ENCODE results near the gene CORT. TPM values are rescaled to one million over a fixed set of nuclear protein-coding genes. Genes with fewer than 3 reads are reported as not detected.

Gene CORT
- total RNA-seq, 1 experiment from 2014 or later, result not detected

DNA sequence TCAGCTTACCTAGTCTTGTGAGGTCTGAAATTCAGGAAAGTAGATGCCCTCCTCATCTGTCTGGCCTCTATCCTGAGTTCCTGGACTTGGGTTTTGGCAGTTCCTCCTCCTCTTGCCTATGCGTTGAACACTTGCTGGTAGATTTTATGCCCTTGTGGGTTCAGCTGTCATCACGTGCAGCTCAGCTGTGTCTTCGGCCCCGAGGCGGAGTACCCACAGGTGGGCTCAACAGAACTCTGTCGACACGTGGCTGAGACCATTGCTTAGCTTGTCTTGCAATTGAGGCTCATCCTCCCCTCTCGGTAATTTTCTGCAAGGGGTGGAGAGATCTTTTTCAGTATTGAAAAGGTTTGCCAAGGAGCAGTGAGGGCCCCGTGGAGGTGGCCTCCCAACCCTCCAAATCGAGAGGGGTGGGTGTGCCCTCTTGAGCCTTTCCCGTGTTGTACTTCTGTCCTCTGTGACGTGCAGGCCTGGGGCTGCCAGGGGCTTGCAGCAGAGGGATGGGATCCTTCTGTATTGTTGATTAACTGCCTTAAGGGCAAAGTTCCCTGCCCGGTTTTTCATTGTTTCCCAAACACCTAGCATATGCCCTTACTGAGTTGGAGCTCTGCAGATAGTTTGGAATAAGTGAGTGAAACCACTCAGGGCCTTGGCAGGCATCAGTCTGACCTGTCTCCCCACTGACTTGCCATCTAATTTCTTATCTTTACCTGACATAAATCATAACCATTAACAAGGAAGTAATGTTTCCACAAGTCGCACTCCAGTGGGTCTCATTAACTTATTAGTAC is 16.7 kb upstream of the CORT start:
- Mint-ChIP-seq H3K4me1 (ENCODE audit: low read depth, unreplicated experiment) (no peaks in the 10 kb centered on the region), H3K4me3 (ENCODE audit: low read depth, unreplicated experiment) (no peak overlapping the region), H3K27ac (ENCODE audit: unreplicated experiment) (no peak overlapping the region), H3K9me3 (ENCODE audit: low read depth, unreplicated experiment) (no peaks in the 10 kb centered on the region), H3K36me3 (ENCODE audit: insufficient read depth, unreplicated experiment) (peaks cover 17% of the 10 kb centered on the region), H3K27me3 (ENCODE audit: unreplicated experiment) (no peaks in the 10 kb centered on the region)
- BruUV-seq (replicated peaks), result no TSS peak
- DNase-seq, result no peak
- CTCF ChIA-PET, result no interaction called here
- intact Hi-C loops (cut with micrococcal nuclease; ENCODE audit: unreplicated experiment), result no loop called here
- TF ChIP-seq, protein P1, sequence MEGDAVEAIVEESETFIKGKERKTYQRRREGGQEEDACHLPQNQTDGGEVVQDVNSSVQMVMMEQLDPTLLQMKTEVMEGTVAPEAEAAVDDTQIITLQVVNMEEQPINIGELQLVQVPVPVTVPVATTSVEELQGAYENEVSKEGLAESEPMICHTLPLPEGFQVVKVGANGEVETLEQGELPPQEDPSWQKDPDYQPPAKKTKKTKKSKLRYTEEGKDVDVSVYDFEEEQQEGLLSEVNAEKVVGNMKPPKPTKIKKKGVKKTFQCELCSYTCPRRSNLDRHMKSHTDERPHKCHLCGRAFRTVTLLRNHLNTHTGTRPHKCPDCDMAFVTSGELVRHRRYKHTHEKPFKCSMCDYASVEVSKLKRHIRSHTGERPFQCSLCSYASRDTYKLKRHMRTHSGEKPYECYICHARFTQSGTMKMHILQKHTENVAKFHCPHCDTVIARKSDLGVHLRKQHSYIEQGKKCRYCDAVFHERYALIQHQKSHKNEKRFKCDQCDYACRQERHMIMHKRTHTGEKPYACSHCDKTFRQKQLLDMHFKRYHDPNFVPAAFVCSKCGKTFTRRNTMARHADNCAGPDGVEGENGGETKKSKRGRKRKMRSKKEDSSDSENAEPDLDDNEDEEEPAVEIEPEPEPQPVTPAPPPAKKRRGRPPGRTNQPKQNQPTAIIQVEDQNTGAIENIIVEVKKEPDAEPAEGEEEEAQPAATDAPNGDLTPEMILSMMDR (IDR thresholded peaks at IDR 0.05; ENCODE audit: unreplicated experiment), result no peak

DNA sequence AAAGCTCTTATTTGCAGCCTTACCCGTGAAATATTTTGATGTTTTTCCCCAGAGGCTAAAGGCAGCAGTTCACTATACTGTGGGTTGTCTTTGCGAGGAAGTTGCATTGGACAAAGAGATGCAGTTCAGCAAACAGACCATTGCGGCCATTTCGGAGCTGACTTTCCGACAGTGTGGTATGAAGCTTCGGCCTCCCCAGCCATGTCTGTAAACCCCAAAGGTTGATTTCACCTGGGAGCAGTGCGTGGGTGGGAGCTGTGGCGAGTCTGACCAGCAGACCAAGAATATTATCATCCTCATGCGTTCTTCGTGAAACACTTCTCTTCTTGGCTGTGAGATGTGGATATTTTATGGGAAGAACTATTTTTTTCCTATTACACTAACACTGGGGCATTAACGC is 16.0 kb upstream of the CORT start:
- no peak overlapping the region for H3K4me3 Mint-ChIP-seq (ENCODE audit: low read depth, unreplicated experiment)
- DNase-seq, result no peak
- H3K9me3 Mint-ChIP-seq (ENCODE audit: low read depth, unreplicated experiment), result no peaks in the 10 kb centered on the region
- H3K27ac Mint-ChIP-seq (ENCODE audit: unreplicated experiment), result no peak overlapping the region
- CTCF ChIA-PET, result no interaction called here
- intact Hi-C loops (cut with micrococcal nuclease; ENCODE audit: unreplicated experiment), result no loop called here
- no TSS peak for BruUV-seq (replicated peaks)
- no peaks in the 10 kb centered on the region for H3K27me3 Mint-ChIP-seq (ENCODE audit: unreplicated experiment)
- peaks cover 17% of the 10 kb centered on the region for H3K36me3 Mint-ChIP-seq (ENCODE audit: insufficient read depth, unreplicated experiment)
- TF ChIP-seq, protein P1 (IDR thresholded peaks at IDR 0.05; ENCODE audit: unreplicated experiment), result no peak
- no peaks in the 10 kb centered on the region for H3K4me1 Mint-ChIP-seq (ENCODE audit: low read depth, unreplicated experiment)

DNA sequence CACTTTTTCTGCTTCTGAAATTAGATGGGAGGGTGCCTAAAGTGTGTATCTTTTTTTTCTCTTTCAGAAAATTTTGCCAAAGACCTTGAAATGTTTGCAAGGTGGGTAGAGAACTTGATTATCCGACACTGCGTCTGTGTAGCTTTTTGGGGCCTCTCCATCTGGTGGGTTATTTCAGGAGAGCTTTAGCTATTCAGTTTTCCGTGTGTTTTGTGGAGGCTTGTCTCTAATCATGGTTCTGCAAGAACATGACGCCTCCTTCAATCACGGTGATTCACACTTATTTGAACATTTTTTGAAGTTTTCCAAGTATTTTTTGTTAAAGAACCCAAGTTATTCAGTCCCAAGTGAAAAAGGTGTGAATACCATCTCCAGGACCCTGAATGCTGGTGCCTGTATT is 15.2 kb upstream of the CORT start:
- intact Hi-C loops (cut with micrococcal nuclease; ENCODE audit: unreplicated experiment), result no loop called here
- Mint-ChIP-seq H3K36me3 (ENCODE audit: insufficient read depth, unreplicated experiment) (peaks cover 17% of the 10 kb centered on the region), H3K9me3 (ENCODE audit: low read depth, unreplicated experiment) (no peaks in the 10 kb centered on the region), H3K4me1 (ENCODE audit: low read depth, unreplicated experiment) (no peaks in the 10 kb centered on the region), H3K27ac (ENCODE audit: unreplicated experiment) (no peak overlapping the region), H3K4me3 (ENCODE audit: low read depth, unreplicated experiment) (no peak overlapping the region), H3K27me3 (ENCODE audit: unreplicated experiment) (no peaks in the 10 kb centered on the region)
- no TSS peak for BruUV-seq (replicated peaks)
- no peak for DNase-seq
- TF ChIP-seq, protein P1 (IDR thresholded peaks at IDR 0.05; ENCODE audit: unreplicated experiment), result no peak
- CTCF ChIA-PET, result no interaction called here

DNA sequence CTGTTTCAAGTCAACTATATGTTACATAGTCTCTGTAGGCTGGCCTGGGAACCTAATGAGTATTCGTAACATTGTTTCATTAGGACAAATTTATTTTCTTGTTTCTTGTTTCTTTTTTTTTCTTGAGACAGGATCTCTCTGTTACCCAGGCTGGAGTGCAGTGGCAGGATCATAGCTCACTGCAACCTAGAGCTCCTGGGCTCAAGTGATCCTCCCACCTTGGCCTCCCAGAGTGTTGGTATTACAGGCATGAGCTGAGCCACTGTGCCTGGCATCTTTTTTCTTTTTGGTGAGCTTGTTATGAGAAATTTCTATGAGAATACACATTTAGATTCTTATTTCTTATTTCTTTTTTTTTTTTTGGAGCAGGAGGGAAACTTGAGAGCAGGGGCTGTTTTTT is 12.8 kb upstream of the CORT start:
- Mint-ChIP-seq H3K9me3 (ENCODE audit: low read depth, unreplicated experiment) (no peaks in the 10 kb centered on the region), H3K27ac (ENCODE audit: unreplicated experiment) (no peak overlapping the region), H3K4me3 (ENCODE audit: low read depth, unreplicated experiment) (no peak overlapping the region), H3K36me3 (ENCODE audit: insufficient read depth, unreplicated experiment) (peaks cover 2% of the 10 kb centered on the region), H3K4me1 (ENCODE audit: low read depth, unreplicated experiment) (no peaks in the 10 kb centered on the region), H3K27me3 (ENCODE audit: unreplicated experiment) (no peaks in the 10 kb centered on the region)
- CTCF ChIA-PET, result interaction anchor here (0.7 to 0.9 kb wide), 2 partner anchors 19 to 317 kb away, joined by 3 to 9 read pairs; no protein-coding TSS in a partner anchor
- TF ChIP-seq, protein P1 (IDR thresholded peaks at IDR 0.05; ENCODE audit: unreplicated experiment), result no peak
- DNase-seq, result no peak
- no TSS peak for BruUV-seq (replicated peaks)
- intact Hi-C loops (cut with micrococcal nuclease; ENCODE audit: unreplicated experiment), result no loop called here
